ENCODE measurements around the gene FOCAD.

- TF ChIP-seq POLR2A (IDR thresholded peaks at IDR 0.05; ENCODE audit: low read depth) (no peak), CTCF (IDR thresholded peaks at IDR 0.05) (no peak), EP300 (IDR thresholded peaks at IDR 0.05) (no peak)
Observed at GRCh38 chr9:20848490-20848889, 164.4 kb downstream of the FOCAD start.

Data from esophagus muscularis mucosa (tissue), 4 donors.